Measurements from ENCODE around the gene SLC4A2.

The SLC4A2 gene

GRCh38 chr7:151085329-151085690 lies 25.9 kb downstream of the SLC4A2 start:
- TF ChIP-seq, protein P1, sequence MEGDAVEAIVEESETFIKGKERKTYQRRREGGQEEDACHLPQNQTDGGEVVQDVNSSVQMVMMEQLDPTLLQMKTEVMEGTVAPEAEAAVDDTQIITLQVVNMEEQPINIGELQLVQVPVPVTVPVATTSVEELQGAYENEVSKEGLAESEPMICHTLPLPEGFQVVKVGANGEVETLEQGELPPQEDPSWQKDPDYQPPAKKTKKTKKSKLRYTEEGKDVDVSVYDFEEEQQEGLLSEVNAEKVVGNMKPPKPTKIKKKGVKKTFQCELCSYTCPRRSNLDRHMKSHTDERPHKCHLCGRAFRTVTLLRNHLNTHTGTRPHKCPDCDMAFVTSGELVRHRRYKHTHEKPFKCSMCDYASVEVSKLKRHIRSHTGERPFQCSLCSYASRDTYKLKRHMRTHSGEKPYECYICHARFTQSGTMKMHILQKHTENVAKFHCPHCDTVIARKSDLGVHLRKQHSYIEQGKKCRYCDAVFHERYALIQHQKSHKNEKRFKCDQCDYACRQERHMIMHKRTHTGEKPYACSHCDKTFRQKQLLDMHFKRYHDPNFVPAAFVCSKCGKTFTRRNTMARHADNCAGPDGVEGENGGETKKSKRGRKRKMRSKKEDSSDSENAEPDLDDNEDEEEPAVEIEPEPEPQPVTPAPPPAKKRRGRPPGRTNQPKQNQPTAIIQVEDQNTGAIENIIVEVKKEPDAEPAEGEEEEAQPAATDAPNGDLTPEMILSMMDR (IDR thresholded peaks at IDR 0.05; ENCODE audit: borderline replicate concordance, insufficient read depth, low read depth, low read length), result no peak

GRCh38 chr7:151085691-151086620 lies 26.6 kb downstream of the SLC4A2 start, which contains the start of gene AGAP3:
AGAP3 (plus strand) TSS chr7:151086475; CDS start chr7:151086742, 267 bp downstream.
- TF ChIP-seq, protein P1 (IDR thresholded peaks at IDR 0.05; ENCODE audit: borderline replicate concordance, insufficient read depth, low read depth, low read length), result no peak
- peak within 1 kb of the TSS; percentile 73 for H3K4me3 ChIP-seq (ENCODE audit: low read depth, low read length)

More at GRCh38 chr7:151085329-151085690, 25.9 kb downstream of the SLC4A2 start:
- peak overlapping the region; percentile 73 for H3K4me3 ChIP-seq (ENCODE audit: low read depth, low read length)

DNA sequence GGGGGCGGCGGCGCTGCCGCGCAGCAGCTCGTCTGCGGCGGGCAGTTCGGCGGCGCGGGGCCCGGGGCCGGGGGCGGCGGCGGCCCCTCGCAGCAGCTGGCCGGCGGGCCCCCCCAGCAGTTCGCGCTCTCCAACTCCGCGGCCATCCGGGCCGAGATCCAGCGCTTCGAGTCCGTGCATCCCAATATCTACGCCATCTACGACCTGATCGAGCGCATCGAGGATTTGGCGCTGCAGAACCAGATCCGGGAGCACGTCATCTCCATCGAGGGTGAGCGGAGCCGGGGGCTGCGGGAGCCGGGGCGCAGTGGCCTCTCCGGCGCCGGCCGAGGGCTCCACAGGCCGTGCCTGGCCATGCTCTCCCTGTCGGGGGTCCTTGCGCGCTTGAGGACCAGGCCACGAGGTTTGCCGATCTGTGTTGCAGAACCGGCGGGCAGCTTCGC lies 27.4 kb downstream of the SLC4A2 start:
- TF ChIP-seq, protein P1 (IDR thresholded peaks at IDR 0.05; ENCODE audit: borderline replicate concordance, insufficient read depth, low read depth, low read length), result no peak
- H3K4me3 ChIP-seq (ENCODE audit: low read depth, low read length), result peak overlapping the region; percentile 73

GRCh38 chr7:151087245-151088018 lies 28.0 kb downstream of the SLC4A2 start:
- TF ChIP-seq, protein P1 (IDR thresholded peaks at IDR 0.05; ENCODE audit: borderline replicate concordance, insufficient read depth, low read depth, low read length), result peak; percentile 41; the same call in 1 of the 2 replicates
- peak overlapping the region; percentile 73 for H3K4me3 ChIP-seq (ENCODE audit: low read depth, low read length)

DNA sequence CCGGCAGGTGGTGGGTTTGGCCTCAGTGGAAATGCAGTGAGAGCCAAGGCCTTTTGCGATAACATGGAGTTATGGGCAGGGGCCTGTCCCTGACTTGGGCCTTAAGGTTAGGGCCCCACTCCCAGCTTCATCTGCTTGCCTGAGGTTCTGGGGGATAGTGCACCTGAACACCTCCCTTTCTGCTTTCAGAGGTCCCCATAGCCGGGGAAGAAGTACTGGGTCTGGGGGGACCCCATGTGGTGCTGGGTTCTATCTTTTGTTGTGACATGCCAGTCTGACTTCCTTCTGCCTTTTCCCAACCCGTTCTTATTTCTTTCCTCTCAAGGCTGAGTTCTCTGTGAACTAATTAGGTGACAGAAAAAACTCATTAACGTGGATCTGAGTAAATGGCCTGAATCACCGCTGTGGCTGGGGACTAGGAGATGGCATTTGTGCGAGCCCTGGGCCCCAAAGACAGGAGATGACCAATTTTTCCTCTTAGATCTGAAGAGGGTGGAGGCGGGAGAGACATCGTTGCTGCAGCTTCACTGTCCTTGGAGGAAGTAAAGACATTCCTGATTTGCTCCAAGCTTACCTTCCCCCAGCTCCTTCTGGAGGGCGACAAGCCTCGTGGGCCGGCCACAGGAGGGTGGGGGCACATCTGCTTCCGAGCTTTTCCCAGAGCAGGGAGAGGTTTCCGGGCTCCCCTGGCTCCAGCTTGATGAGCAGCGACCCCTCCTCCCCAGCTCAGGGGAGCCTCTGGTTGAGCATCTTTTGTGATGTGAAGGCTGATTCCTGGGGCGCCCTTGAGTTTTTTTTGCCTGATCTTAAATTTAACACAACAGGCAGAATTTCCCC lies 28.8 kb downstream of the SLC4A2 start:
- TF ChIP-seq, protein P1 (IDR thresholded peaks at IDR 0.05; ENCODE audit: borderline replicate concordance, insufficient read depth, low read depth, low read length), result no peak
- H3K4me3 ChIP-seq (ENCODE audit: low read depth, low read length), result peak overlapping the region; percentile 73

DNA sequence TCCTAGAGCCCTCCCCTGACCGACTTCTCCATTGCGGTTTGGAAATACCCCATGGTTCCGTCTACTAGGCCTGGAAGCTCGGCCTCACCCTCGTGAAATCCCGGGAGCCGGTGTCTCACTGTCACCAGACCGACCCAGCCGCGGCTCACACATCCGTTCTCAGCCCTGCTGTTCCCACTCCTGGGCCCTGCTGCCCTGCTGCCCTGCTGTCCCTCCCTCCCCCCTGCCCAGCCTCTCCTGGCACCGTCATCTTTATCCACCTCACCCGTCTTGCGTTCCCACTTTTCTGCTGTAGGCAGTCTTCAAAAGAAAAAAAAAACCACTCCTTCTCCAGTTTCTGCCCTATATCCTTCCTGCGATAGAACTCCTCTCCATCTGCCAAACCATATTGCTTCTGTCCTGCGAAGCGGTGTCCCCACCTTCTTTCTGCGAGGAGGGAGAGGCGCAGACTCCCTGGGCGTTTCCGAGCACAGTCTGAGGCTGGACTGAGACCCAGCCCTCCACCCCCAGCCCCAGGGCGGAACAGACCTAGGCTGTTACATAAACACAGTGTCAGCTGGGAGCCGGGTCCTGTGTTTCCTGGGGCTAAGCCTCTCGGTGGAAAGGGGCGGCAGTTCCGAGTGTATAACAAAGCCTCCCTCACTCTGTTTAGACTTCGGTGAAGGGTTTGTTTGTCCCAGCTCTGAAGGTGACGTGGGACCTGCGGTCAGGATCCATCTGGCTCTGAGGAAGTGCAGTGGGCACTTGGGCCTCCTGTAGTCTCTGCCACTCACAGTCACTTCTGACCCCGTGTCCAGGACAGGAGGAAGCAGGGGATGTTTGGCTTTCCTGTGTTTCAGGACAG lies 29.7 kb downstream of the SLC4A2 start:
- H3K4me3 ChIP-seq (ENCODE audit: low read depth, low read length), result peak overlapping the region; percentile 33
- TF ChIP-seq, protein P1 (IDR thresholded peaks at IDR 0.05; ENCODE audit: borderline replicate concordance, insufficient read depth, low read depth, low read length), result no peak
